Endodermal cell (in vitro differentiated cells): ENCODE measurements around the gene MMP24. TPM values are rescaled to one million over a fixed set of nuclear protein-coding genes. Genes with fewer than 3 reads are reported as not detected.
A peak's percentile ranks its signal among the peaks of the same experiment; 100 is the strongest.
"Not testable (repeated sequence)": the region's sequence is repeated elsewhere in the genome, so short reads cannot be mapped to it uniquely, and the experiment has no call there.

Experiments used
- DNase-seq: peaks from one replicate; pipeline ENCODE4 v3.0.0-alpha.2; 2017
- H3K27ac ChIP-seq: 2 replicates; pipeline ENCODE4 v1.5.1; 2013; ENCODE audit warnings: mild to moderate bottlenecking, low read depth, low read length, moderate library complexity
- H3K27me3 ChIP-seq: 2 replicates; pipeline ENCODE4 v1.6.1; 2013; ENCODE audit warnings: mild to moderate bottlenecking, low read length, moderate library complexity; ENCODE audit not compliant: insufficient read depth, control insufficient read depth, poor library complexity, severe bottlenecking
- H3K36me3 ChIP-seq: 2 replicates; pipeline ENCODE4 v1.7.0; 2013; ENCODE audit warnings: mild to moderate bottlenecking, low read length, moderate library complexity; ENCODE audit not compliant: control insufficient read depth, insufficient read depth
- H3K4me1 ChIP-seq: one replicate; pipeline ENCODE4 v1.7.0; 2013; ENCODE audit warnings: low read length; ENCODE audit not compliant: control insufficient read depth, insufficient read depth
- H3K4me3 ChIP-seq: 2 replicates; pipeline ENCODE4 v1.5.1; 2013; ENCODE audit warnings: mild to moderate bottlenecking, low read length, moderate library complexity
- H3K9ac ChIP-seq: 2 replicates; pipeline ENCODE4 v1.6.1; 2013; ENCODE audit warnings: mild to moderate bottlenecking, low read length, moderate library complexity; ENCODE audit not compliant: poor library complexity, severe bottlenecking; ENCODE audit errors: extremely low read depth
- H3K9me3 ChIP-seq: 2 replicates; pipeline ENCODE4 v1.6.1; 2013; ENCODE audit warnings: mild to moderate bottlenecking, low read length, moderate library complexity; ENCODE audit not compliant: control insufficient read depth
- H3K27ac Mint-ChIP-seq: 2 replicates; pipeline ENCODE4 v1.8.0; 2020; ENCODE audit warnings: mixed read lengths
- H3K27me3 Mint-ChIP-seq: 2 replicates; pipeline ENCODE4 v1.8.0; 2021; ENCODE audit warnings: mild to moderate bottlenecking, mixed read lengths; ENCODE audit not compliant: insufficient read depth
- H3K36me3 Mint-ChIP-seq: 2 replicates; pipeline ENCODE4 v1.8.0; 2020; ENCODE audit warnings: low read depth, mixed read lengths
- H3K4me1 Mint-ChIP-seq: 2 replicates; pipeline ENCODE4 v1.8.0; 2020; ENCODE audit warnings: mixed read lengths
- H3K4me3 Mint-ChIP-seq: 2 replicates; pipeline ENCODE4 v1.8.0; 2020; ENCODE audit warnings: mild to moderate bottlenecking, moderate library complexity, mixed read lengths
- H3K9me3 Mint-ChIP-seq: 2 replicates; pipeline ENCODE4 v1.8.0; 2020; ENCODE audit warnings: mild to moderate bottlenecking, mixed read lengths
- CTCF ChIP-seq: fragments of 200-600 bp; sonication (generic); conservative IDR thresholded peaks from 2 replicates; pipeline ENCODE4 v1.5.0; 2021; ENCODE audit warnings: antibody characterized with exemption, mild to moderate bottlenecking
- WGBS, 2 experiments: methylation state at CpG; one replicate each; pipeline versions ENCODE4 v1.1.5 to v1.1.7; 2013; ENCODE audit warnings: missing lambda C conversion rate in 2 of 2, mixed read lengths in 1 of 2; ENCODE audit not compliant: insufficient coverage in 1 of 2, insufficient read length in 1 of 2; 5-methylcytosine and 5-hydroxymethylcytosine counted together
- total RNA-seq, 2 donors: library from RNA; stranded (reverse); fragmentation: NEBNext Ultra II Directional in 1 of 2; extraction: Animal tissue kit (Norgen Biotek cat#: 25700) in 1 of 2; gene quantifications; 2 replicates in 1 of 2; 3 replicates in 1 of 2; pipeline ENCODE4 v1.2.1, GENCODE V29; 2021

Gene MMP24
- total RNA-seq, 2 donors from 2014 or later, result 1.3 to 5.9 TPM

GRCh38 chr20:35257175-35257909 is 30.9 kb downstream of the MMP24 start:
- H3K36me3 ChIP-seq, result no peaks in the 10 kb centered on the region
- Mint-ChIP-seq H3K4me3 (no peak overlapping the region), H3K4me1 (peaks cover 23% of the 10 kb centered on the region), H3K36me3 (no peaks in the 10 kb centered on the region), H3K27ac (no peak overlapping the region), H3K9me3 (peaks cover 33% of the 10 kb centered on the region), H3K27me3 (no peaks in the 10 kb centered on the region)
- H3K9me3 ChIP-seq, result no peaks in the 10 kb centered on the region
- peaks cover 12% of the 10 kb centered on the region for H3K4me1 ChIP-seq
- no peak for DNase-seq
- H3K27me3 ChIP-seq, result no peaks in the 10 kb centered on the region
- no peak overlapping the region for H3K4me3 ChIP-seq
- H3K27ac ChIP-seq, result no peak overlapping the region
- 93 to 100% methylated on average over 3 to 8 of the region's 8 CpGs for WGBS, 2 experiments
- no peak for TF ChIP-seq CTCF
- H3K9ac ChIP-seq, result no peak overlapping the region

GRCh38 chr20:35260426-35260825 is 33.9 kb downstream of the MMP24 start:
- Histone ChIP-seq H3K4me3 (no peak overlapping the region), H3K9me3 (no peaks in the 10 kb centered on the region), H3K9ac (no peak overlapping the region), H3K36me3 (no peaks in the 10 kb centered on the region), H3K27ac (no peak overlapping the region), H3K4me1 (peaks cover 22% of the 10 kb centered on the region), H3K27me3 (no peaks in the 10 kb centered on the region)
- Mint-ChIP-seq H3K36me3 (no peaks in the 10 kb centered on the region), H3K4me3 (no peak overlapping the region), H3K27ac (peak overlapping the region; percentile 50), H3K4me1 (peaks cover 37% of the 10 kb centered on the region), H3K27me3 (no peaks in the 10 kb centered on the region), H3K9me3 (peaks cover 46% of the 10 kb centered on the region)
- no peak for TF ChIP-seq CTCF
- DNase-seq, result peak; percentile 66
- WGBS, 2 experiments, result 89% methylated on average over 3 to 6 of the region's 6 CpGs

GRCh38 chr20:35262321-35262720 is 35.8 kb downstream of the MMP24 start:
- not testable (repeated sequence) for H3K36me3 ChIP-seq, H3K27ac ChIP-seq, H3K36me3 Mint-ChIP-seq, H3K27me3 ChIP-seq, DNase-seq, H3K27me3 Mint-ChIP-seq, H3K4me3 ChIP-seq, H3K9me3 ChIP-seq, H3K4me3 Mint-ChIP-seq, H3K9ac ChIP-seq
- peaks cover 37% of the 10 kb centered on the region for H3K4me1 Mint-ChIP-seq
- peaks cover 22% of the 10 kb centered on the region for H3K4me1 ChIP-seq
- H3K27ac Mint-ChIP-seq, result peak overlapping the region; percentile 92
- peaks cover 53% of the 10 kb centered on the region for H3K9me3 Mint-ChIP-seq
- WGBS, 2 experiments, result 15% methylated on average over 6 of the region's 10 CpGs; no CpG with 5 or more reads in 1 of the 2 experiments
